GM19193 (cell line): Measurements from ENCODE around the gene ETHE1.

Source experiments
- POLR2A ChIP-seq: IDR thresholded peaks from 4 replicates; pipeline ENCODE4 v1.6.1; 2011; ENCODE audit not compliant: insufficient read depth, insufficient read length; ENCODE audit errors: extremely low read depth

ETHE1 gene

GRCh38 chr19:43471091-43471490 lies 55.9 kb downstream of the ETHE1 start:
- no peak for TF ChIP-seq POLR2A

GRCh38 chr19:43470288-43470687 lies 56.7 kb downstream of the ETHE1 start:
- TF ChIP-seq POLR2A, result no peak

- TF ChIP-seq POLR2A, result no peak
Observed at GRCh38 chr19:43469160-43469480, 57.9 kb downstream of the ETHE1 start.

- no peak for TF ChIP-seq POLR2A
Observed at GRCh38 chr19:43468354-43469159, 58.4 kb downstream of the ETHE1 start.

DNA sequence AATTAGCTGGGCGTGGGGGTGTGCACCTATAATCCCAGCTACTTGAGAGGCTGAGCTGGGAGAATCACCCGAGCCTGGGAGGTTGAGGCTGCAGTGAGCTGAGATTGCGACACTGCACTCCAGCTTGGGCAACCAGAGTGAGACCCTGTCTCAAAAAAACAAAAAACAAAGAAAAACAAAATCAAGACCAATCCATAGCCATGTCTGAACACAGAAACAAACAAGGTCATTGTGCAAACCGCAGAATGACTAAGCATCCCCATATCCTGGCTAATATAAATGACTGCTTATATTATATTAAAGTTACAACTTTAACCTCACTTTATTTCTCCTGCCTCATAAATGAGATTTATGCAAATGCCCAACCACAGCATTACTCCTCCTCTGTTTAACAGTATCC lies 59.3 kb downstream of the ETHE1 start:
- TF ChIP-seq POLR2A, result no peak

DNA sequence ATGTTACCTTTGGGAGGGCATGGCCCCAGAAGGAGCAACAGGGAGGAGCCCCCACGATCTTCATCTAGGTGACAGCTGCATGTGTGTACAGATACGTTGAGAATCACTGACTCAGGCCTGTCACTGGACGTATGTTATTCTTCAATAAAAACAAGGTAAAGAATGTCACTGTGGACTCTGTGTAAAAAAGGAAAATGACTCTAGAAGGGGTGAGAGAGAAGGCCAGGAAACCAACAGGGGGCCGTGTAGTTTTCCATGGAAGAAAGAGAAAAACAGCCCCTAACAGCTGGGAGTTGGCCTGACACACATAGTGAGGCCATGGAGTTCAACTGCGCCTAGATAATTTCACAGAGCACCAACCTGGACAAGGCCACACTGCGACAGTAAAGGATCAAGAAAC lies 59.7 kb downstream of the ETHE1 start:
- no peak for TF ChIP-seq POLR2A

- no peak for TF ChIP-seq POLR2A
Observed at GRCh38 chr19:43466793-43467192, 60.2 kb downstream of the ETHE1 start.

- no peak for TF ChIP-seq POLR2A
Observed at GRCh38 chr19:43465468-43466120, 61.4 kb downstream of the ETHE1 start, which contains the start of gene LYPD3. Gene LYPD3, minus strand, starts transcription at chr19:43465608. Its CDS starts 37 bp downstream, at chr19:43465571.

DNA sequence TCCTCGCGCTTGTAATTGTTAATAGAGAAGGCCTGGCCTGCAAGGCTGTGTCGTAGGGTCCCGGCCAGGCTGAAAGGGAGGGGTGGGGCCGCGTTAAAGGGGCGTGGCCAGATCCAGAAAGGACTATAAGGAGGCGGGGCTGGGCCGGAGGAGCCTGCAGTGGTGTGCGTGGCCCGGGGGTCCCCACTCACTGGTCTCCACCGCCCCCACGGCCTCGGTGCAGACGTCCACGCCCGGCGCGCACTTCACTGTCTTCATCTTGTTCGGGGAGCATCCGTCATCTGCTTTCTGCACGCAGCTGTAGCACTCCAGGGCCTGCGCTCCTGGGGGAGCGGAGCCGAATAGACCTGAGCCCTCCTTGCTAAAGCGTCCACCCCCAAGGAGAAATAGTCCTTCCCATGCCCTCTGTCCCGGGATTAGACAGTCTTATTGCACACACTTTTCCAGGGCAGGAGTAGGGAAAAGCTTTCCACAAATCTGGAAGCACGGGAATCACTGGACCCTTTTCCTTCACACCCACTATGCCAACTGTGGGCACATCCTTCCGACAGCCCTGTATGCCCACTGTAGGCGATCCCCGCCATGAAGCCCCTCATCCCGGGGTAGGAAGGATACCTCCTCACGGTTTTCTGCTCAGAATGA lies 62.7 kb downstream of the ETHE1 start:
- TF ChIP-seq POLR2A, result no peak

GRCh38 chr19:43463381-43464133 lies 63.4 kb downstream of the ETHE1 start:
- no peak for TF ChIP-seq POLR2A

DNA sequence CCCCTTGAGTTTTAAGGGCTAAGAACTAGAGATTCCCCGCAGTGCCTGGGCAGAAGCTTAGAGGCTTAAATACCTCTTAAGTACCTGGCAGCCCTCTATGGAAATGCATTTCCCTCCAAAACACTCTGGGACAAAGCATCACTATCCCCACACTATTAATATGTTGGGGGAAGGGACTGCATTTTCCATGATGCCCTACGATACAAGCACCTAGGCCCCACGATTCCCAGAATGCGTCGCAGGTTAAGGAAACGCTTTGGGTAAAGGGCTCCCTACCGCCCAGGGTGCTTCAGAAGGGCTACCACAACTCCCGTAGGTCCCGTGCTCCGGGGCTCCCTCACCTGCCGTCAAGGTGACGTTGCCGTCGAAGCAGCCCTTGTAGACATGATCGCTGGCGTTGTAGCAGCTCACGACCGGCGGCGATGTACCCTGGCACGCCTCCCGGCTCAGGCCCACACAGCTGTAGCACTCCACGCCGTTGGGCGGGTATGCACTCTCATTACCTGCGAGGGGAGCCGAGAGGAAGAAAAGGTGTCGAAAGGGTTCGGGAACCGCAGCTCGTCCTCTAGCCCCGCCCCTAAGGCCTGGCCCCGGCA lies 64.1 kb downstream of the ETHE1 start:
- no peak for TF ChIP-seq POLR2A

- no peak for TF ChIP-seq POLR2A
Observed at GRCh38 chr19:43462383-43462782, 64.6 kb downstream of the ETHE1 start.

GRCh38 chr19:43461303-43461702 lies 65.7 kb downstream of the ETHE1 start:
- no peak for TF ChIP-seq POLR2A

GRCh38 chr19:43460362-43461016 lies 66.5 kb downstream of the ETHE1 start:
- TF ChIP-seq POLR2A, result no peak

DNA sequence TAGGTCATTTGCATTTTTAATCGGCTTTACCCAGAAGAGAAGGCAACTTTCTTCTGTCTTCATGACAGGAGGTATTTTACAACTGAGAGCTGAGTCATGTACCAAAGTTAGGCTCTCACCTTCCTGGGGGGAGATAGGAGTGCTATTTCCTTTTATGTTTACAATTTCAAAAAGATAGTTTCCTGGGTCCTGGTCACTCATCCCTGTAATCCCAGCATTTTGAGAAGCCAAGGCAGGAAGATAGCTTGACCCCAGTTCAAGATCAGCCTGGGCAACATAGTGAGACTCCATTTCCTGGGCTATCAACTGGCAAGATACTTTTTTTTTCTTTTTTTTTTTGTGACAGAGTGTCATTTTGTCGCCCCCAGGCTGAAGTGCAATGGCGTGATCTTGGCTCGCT lies 69.2 kb downstream of the ETHE1 start:
- TF ChIP-seq POLR2A, result no peak
